GM21786 (cell line): ENCODE results near the gene EDN3.

Source experiments
- ATAC-seq: cut with Tn5 transposase; IDR thresholded peaks from one replicate; pipeline ENCODE4 v1.9.1; 2021; ENCODE audit not compliant: unreplicated experiment

The EDN3 gene, protein sequence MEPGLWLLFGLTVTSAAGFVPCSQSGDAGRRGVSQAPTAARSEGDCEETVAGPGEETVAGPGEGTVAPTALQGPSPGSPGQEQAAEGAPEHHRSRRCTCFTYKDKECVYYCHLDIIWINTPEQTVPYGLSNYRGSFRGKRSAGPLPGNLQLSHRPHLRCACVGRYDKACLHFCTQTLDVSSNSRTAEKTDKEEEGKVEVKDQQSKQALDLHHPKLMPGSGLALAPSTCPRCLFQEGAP

DNA sequence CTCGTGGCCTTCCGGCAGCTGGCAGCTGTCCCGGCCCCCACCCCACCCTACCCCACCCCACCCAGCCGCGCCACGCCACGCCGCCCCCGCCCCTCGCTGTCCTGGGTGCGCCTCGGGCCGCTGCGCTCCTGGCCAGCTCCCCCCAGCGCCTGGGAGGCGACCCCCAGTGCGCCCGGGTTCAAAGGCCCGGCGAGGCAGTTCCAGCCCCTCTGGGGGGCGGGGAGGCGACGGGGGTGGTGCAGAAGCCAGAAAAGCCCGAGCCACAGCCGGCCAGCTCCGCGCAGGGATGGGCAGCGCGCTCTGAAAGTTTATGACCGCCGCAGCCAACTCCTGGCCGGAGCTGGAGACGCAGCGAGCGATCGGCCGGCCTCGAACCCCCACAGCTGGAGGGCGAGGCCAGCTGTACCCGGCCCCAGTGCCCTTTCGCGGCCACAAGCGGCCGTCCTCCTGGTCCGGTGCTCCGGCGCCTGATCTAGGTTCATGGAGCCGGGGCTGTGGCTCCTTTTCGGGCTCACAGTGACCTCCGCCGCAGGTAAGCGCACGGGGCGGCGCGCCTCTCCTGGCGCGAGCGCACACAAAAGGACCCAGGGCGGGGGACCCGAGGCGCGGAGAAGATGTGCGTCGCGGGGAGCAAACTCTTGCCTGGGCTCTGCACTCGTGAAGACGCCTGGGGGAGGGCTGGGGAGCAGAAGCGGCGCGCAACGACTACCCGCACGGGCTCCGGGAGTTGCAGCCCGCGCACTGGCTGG lies at the start of gene EDN3:
Gene EDN3, plus strand, starts transcription at position 279 of the 749 bp plus-strand sequence. Its CDS starts 202 bp downstream, at position 481.
- ATAC-seq, result no peak

DNA sequence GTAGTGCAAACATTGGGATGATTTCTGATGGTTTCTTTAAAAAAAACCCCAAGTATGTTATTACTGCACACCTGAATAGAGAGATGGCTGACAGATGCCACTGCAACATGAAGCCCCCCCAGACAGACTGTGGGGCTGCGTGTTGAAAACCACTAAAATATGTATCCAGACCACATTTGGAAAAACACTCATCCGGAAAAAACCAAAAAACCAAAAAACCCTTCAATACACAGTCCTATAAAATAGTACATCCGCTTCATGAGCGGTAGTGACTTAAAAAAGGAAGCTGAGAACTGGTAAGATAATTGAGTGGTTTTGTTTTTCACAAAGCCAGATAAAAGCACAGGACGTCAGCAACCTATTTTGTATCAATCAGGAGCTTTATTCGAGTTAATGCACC lies 47.1 kb upstream of the EDN3 start:
- ATAC-seq, result no peak

DNA sequence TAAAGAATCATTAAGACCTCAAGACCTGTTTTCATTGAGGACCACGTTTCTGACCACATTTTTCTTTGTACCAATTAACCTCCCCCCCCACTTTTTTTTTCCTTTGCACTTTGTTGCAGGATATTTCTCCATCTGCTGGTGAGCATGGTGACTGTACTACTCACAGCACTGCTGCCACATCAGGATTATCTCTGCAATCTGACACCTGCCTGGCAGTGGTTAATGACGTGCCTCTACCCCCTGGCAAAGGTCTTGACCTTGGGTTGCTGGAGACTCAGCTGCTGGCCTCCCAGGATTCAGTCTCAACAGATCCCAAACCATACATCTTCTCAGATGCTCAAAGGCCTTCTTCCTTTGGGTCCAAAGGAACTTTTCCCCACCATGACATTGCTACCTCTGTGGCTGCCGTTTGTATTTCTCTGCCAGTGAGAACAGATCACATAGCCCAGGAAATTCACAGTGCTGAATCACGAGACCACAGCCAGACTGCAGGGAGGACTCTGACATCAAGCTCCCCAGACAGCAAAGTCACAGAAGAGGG lies 46.6 kb upstream of the EDN3 start:
- no peak for ATAC-seq

DNA sequence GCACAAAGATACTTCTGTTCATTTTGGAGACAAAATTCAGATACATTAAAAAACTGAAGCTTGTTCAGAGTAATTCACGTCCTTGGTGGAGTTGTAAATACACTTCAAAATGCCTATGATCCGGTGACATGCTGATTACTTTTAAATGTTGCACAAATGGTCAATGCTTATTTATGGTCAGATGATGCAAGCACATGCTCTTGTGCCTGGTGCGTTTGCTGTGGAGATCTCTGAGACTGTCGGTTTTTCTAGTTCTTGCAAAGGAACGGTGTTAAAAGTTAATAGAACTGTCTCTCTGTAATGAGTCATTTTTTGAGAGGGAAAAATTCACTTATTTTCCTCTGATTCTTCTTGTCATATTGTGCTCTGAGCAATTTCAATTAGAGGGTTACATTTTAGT lies 45.2 kb upstream of the EDN3 start:
- no peak for ATAC-seq

DNA sequence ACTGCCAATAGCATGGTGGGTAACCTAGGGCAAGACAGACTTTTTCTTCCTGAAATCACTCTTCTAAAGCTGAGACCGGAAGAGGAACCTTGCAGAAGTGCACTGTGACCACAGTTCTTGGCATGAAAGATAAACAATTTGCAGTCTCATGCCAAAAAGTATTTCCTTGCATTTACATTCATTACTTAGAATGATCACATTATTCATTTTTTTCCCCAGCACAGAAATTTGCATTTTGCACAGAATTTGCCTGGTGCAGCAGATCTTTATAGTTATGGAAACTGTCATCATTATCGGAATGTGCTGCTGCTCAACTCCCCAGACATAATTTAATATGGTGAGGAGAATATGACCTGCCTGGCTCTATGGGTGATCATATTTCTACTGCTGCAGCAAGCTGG lies 42.2 kb upstream of the EDN3 start:
- ATAC-seq, result no peak

DNA sequence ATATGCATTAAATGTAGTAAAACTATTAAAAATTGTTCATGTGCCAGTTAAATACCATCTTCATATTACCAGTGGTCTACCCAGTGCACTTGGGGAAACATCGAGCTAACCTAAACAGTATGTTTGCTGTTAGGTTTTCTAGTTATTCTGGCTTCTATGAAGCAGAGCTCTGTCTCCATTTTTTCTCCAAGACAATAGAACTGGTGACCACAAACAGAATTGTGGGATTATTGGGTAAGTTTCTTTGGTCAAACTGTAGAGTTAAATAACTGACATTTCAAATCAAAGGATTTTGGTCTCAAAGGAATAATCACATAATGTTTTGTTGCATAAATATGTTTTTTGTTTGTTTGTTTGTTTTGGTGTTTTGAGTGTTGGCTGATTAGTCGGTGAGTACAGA lies 40.5 kb upstream of the EDN3 start:
- ATAC-seq, result no peak

DNA sequence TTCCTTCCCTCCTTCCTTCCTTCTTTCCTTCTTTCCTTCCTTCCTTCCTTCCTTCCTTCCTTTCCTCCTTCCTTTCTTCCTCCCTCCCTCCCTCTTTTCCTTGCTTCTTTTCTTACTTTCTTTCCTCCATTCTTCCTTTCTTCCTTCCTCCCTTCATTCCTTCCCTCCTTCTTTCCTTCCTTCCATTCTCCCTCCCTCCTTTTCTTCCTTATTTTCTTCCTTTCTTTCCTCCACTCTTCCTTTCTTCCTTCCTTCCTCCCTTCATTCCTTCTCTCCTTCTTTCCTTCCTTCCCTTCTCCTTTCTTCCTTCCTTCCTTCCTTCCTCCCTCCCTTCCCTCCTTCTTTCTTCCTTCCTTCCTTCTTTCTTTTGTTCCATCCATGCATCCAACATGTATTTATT lies 35.1 kb upstream of the EDN3 start:
- ATAC-seq, result no peak

DNA sequence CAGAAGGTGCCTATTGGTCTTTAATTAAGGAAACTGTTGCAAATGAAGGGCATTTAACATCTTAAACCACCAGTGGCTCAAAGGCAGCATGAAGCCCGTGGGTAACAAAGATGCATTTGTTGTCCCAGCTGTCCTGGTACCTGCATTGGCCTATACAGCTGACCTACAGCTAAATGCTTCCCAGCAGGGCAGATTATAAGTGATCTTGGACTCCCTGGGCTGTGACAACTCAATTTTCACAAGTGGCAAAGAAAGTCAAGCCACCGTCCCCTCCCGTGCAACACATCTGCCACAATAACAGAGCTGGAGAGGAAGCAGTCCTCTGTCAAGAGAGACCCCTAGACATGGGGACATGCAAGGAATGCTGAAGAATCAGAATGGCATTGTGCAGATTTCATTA lies 31.5 kb upstream of the EDN3 start:
- no peak for ATAC-seq

DNA sequence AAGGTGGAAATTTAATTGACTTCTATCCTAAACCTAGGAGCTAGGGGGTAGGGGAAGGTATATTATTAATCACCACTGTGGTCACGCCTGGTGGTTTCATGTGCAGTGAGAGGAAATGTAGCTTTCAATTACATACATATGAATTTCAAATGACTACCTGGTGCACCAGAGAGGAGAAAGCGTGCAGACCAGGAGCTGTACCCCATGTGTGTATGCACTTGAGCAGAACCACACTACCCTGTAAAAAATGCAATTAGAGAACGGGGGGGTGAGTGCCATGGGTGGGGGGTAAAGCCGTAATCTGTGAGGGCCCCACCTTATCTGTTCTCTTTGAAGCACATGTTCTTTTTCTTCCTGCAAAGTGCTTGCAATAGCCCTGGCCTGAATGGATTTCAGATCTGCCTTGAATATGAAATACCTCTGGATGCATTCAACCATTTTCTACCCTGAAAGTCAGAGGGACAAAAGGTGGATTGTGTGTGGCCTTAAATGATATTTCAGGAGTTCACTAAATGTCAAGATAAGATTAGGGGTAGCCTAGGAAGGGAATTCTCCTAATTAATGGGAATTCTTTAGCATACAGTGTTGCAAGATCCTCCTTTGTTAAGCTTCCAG lies 30.9 kb upstream of the EDN3 start:
- no peak for ATAC-seq

DNA sequence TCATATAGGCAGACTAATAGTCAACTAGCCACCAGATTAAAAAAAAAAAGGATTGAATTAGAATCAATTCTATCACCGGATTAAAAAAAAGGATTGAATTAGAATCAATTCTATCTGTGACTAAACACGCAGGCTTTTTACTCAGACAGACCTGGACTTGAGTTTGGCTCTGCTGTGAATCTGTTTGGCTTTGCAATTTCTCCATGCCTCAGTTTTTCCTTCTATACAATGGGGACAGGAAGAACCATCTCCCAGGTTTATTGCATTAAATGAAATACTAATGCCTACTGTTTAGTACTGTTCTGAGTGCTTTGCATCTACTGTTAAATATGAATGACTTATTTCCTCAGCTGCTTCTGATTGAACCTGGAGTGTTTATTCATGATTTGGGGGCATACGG lies 30.0 kb upstream of the EDN3 start:
- ATAC-seq, result no peak

DNA sequence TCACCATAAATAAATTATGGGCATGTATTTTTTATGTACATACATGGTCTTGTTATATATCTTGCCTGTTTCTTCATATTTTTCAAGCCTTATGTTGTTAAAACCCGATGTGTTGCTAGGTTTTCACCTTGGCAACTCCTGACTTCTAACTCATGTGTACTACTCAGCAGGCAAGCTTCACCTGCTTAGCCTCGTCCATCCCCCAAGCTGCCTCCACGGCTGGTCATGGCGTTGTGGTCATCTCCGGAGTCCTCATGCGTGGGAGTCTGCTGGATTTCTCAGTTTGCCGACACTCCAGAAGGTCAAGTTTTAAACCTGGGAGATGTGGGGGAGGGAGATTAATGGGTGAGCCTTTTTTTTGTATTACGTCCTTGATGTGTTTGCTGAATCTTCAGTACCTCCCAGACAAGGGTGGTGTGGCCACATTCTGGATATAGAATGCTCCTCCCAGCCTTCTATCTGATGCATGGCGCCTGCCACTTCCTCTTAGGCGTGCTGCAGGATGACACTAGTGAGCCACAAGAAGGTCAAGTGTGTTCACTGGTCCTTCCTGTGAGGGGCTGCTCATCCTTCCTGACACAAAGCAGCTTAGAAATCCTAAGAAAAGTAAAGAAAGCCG lies 26.6 kb upstream of the EDN3 start:
- no peak for ATAC-seq

DNA sequence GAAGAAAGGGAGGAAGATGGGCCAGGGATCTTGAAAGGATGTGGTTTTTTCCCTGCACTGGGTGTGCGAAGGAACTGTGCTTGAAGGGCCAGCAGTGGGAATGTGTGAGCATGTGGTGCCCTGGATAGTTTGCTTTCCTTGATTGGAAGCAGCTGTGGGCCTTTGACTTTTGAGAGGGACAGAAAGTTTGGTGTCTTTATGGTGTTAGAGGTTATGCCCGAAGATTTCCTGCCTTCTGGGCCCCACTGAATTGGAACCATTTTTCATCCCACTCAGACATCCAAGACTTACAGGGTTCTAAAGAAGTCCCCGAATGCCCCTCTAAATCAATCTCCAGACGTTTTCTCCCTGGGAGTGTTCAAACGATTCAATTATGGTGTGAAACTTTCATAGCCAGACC lies 23.5 kb upstream of the EDN3 start:
- no peak for ATAC-seq

DNA sequence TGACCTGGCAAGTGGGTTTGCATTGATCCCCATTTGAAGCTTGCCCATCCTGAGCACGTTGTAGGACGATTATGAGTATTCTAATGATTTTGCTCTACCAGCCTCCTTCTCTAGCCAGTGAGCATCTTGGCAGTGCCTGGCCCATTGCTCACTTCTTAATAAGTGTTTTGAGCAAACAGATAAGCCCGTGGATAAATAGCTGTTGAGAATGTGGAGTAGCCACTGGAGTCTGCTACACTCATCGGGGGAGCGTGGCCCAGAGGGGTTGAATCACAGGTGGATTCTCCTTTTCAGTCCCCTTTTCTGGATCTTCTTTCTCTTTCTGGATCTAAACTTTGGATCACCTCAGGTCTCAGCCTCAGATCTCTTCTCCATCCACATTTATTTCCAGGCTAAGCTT lies 15.9 kb upstream of the EDN3 start:
- ATAC-seq, result no peak

DNA sequence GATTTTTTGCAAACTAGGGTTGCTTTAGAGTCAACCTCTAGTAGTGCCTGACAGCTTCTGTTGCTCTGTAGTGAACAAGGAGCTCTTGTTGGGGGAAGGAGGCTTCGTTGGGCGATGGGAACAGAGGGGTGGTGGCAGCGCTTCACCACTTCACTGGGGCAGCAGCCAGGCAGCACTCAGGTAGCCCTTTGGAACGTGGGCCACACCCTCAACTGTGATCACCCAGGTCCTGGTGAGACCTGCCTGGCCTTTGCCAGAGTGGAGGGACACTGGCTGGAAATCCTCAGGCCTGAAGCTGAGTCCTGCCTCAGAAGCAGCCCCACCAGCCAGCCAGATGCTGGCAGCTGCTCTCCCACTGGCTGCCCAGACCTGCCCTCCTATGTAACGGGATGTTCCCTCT lies 10.4 kb upstream of the EDN3 start:
- ATAC-seq, result no peak

DNA sequence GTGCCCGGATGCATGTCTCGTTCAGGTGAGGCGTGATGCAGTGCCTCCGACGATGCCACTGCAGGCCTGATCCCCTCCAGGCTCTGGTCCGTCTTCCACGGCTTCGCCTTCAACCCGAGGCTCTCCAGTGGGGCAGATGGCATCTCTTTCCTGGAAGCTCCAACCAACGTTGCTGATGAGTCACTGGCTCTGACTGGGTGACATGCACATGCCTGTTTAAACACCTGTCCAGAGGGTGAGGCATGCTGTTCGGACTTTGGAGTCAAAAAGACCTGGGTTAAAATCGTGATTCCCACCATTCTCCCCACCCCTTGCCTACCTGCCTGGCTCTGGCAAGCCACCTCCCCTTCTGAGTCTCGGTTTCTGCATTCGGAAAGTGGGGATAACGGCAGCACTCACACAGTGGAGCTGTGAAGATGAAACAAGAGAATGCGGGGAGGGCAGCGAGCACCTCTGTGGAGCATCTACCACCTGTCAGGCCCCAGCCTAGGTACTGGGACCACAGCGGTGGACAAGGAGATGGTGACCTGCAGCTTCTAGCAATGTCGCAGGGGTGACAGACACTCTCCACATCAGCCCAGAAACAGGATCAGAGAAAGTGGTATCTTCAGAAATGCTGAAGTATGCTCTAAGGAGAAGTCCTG lies 8.5 kb upstream of the EDN3 start:
- ATAC-seq, result no peak

DNA sequence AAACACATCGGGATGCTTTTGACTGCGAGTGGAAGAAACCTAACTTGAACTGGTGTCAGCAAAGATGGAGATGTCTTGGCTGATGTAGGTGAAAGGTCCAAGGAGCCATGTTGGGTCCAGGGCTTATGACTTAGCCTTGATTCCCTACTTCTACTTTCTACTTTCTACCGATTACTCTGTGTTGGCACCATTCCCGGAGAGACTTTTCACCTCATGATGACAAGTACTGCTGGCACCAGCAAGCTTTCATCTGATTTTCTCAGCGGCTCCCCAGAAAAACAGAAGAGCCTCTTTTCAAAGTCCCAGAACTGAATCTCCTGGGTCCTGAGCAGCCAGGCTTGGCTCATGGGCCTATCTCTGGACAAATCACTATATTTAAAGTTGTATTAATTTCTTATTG lies 4.9 kb upstream of the EDN3 start:
- ATAC-seq, result no peak

DNA sequence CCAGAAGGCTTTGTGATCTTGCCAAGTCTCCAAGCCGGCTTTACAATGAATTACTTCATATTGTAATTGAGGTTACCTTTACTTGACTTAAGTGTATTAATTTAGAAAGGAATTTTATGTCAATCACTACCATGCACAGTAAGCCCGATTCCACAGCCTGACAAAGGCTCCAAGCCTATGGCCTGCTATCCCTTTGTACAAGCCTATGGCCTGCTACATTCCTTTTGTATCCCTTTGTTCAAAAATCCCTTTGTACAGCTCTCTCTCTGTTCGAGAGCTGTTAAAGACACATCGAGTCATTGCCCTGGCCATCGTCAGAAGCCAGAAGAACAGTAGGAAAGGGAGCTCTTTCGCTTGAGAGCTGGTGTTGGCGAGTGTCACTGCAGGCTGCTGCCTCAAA lies 2.7 kb upstream of the EDN3 start:
- ATAC-seq, result no peak

DNA sequence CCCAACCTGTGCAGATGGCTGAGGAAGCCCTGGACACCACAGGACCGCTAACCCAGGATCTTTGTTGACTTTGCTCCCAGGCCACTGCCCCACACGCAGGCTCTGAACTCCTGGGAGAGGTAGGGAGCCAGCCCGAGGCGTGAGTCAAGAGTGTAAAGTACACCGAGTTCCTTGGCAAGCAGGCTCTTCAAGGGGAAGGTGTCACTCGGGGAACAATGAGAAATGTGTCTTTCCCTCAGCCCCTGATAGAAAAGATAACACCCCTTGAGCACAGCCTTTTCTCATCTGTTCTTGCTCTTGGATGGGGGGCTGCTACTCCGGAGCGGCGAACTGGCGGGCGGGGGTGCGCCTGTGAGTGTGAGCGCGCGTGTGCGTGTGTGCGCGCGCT lies 472 bp upstream of the EDN3 start:
- ATAC-seq, result no peak

DNA sequence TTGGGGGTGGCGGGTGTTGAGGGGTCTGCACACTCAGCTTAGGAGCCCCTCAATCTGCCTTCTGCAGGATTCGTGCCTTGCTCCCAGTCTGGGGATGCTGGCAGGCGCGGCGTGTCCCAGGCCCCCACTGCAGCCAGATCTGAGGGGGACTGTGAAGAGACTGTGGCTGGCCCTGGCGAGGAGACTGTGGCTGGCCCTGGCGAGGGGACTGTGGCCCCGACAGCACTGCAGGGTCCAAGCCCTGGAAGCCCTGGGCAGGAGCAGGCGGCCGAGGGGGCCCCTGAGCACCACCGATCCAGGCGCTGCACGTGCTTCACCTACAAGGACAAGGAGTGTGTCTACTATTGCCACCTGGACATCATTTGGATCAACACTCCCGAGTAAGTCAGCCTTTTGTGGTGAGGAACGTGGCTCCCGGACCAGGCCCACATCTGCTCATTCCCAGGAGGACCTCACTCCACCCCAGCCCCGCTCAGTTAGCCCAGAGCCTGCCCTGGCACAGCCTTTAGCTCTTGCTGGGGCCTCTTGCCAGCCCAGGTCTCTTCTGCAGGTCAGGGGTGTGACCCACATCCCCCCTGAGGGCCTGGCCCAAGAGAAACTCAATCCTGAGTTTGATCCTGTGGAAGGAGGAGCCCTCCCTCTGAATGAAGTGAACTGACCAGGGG lies 1.1 kb downstream of the EDN3 start:
- no peak for ATAC-seq

DNA sequence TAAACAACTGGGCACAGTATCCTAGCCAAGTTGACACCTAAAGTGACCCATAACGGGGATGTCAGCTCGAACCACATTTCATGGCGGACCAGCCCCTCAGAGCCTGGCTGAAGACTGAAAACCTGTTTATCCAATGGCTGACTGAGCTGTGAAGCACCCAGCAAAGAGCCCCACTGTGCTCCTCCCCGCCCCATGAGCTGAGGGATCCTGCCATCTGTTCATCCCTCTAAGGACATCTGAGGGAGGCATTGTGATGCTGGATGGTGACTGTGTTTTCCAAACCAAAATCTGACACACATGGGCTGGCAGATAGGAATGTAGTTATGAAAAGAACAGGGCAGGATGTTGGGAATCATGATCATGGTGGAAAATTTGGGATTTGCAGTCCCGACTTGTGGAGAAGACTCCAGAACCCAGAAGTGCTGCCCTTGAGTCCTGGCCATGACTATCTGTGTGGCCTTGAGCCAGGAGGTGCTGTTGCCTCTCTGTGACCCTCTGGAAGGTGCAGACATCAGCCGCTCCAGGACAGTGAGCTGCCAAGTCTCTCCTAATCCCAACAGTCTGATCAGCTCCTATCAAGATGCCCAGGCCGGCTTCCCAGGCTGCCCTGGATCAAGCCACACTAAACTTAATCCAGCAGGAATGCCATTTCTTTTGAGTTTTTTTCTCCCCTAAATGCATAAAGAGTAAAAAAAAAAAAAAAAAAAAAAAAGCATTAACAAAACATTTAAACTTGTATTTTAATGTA lies 5.7 kb downstream of the EDN3 start:
- ATAC-seq, result no peak
